RKO (cell line): ENCODE measurements around the gene ZNF181.

ENCODE experiments used
- DNase-seq: peaks from one replicate; pipeline ENCODE4 v3.0.0-alpha.2; 2016; ENCODE audit warnings: low spot score

The ZNF181 gene

GRCh38 chr19:34759218-34759917, 25.3 kb downstream of the ZNF181 start:
- no peak for DNase-seq

- peak; percentile 10 for DNase-seq
Observed at GRCh38 chr19:34766386-34766785, 32.3 kb downstream of the ZNF181 start.

GRCh38 chr19:34767951-34768350, 33.9 kb downstream of the ZNF181 start:
- DNase-seq: no peak

GRCh38 chr19:34772697-34773554, 38.9 kb downstream of the ZNF181 start, which contains the start of gene ZNF599:
Gene ZNF599 (minus strand): TSS chr19:34773215. CDS start chr19:34772841, 374 bp downstream.
- peak; percentile 81 for DNase-seq

GRCh38 chr19:34773555-34773864, 39.5 kb downstream of the ZNF181 start:
- DNase-seq: no peak

- DNase-seq: no peak
Observed at GRCh38 chr19:34774857-34775256, 40.8 kb downstream of the ZNF181 start.

- DNase-seq: no peak
Observed at GRCh38 chr19:34778342-34778741, 44.3 kb downstream of the ZNF181 start.

GRCh38 chr19:34779652-34780051, 45.6 kb downstream of the ZNF181 start:
- DNase-seq: no peak

- DNase-seq: no peak
Observed at GRCh38 chr19:34786236-34786635, 52.2 kb downstream of the ZNF181 start.

- DNase-seq: no peak
Observed at GRCh38 chr19:34787059-34787824, 53.2 kb downstream of the ZNF181 start.

- no peak for DNase-seq
Observed at GRCh38 chr19:34788074-34788473, 54.0 kb downstream of the ZNF181 start.

- DNase-seq: no peak
Observed at GRCh38 chr19:34793565-34793964, 59.5 kb downstream of the ZNF181 start.

GRCh38 chr19:34794066-34794960, 60.3 kb downstream of the ZNF181 start:
- DNase-seq: no peak
